GM18505 (cell line): ENCODE results near the gene AIP.

Experiments
- ATAC-seq: cut with Tn5 transposase; IDR thresholded peaks from one replicate; pipeline ENCODE4 v1.9.1; 2021; ENCODE audit not compliant: unreplicated experiment
- POLR2A ChIP-seq: IDR thresholded peaks from 4 replicates; pipeline ENCODE4 v1.6.1; 2011; ENCODE audit warnings: borderline replicate concordance; ENCODE audit not compliant: insufficient read depth, insufficient read length; ENCODE audit errors: extremely low read depth

AIP gene

GRCh38 chr11:67482827-67483798 is at the start of gene AIP:
AIP (plus strand) TSS chr11:67483026; CDS start chr11:67483159, 133 bp downstream.
- peak; percentile 63 for ATAC-seq

GRCh38 chr11:67433536-67434394 is 49.1 kb upstream of the AIP start:
- no peak for ATAC-seq
- no peak for TF ChIP-seq POLR2A

More at GRCh38 chr11:67482827-67483798, at the start of gene AIP:
- peak; percentile 74 for TF ChIP-seq POLR2A

GRCh38 chr11:67434395-67434881 is 48.4 kb upstream of the AIP start:
- no peak for ATAC-seq
- peak; percentile 77 for TF ChIP-seq POLR2A

GRCh38 chr11:67435031-67435726 is 47.6 kb upstream of the AIP start:
- no peak for TF ChIP-seq POLR2A
- no peak for ATAC-seq

- no peak for ATAC-seq
- peak; percentile 70 for TF ChIP-seq POLR2A
Measured at GRCh38 chr11:67435727-67436458, 46.9 kb upstream of the AIP start.

- ATAC-seq, result no peak
- TF ChIP-seq POLR2A, result peak; percentile 46
Measured at GRCh38 chr11:67436459-67437081, 46.3 kb upstream of the AIP start.

GRCh38 chr11:67437082-67437808 is 45.6 kb upstream of the AIP start, which contains the start of gene PTPRCAP:
PTPRCAP (minus strand) TSS chr11:67437682; CDS start chr11:67437619, 63 bp downstream.
- ATAC-seq, result no peak
- TF ChIP-seq POLR2A, result peak; percentile 97

- no peak for ATAC-seq
- TF ChIP-seq POLR2A, result no peak
Measured at GRCh38 chr11:67437809-67438157, 45.0 kb upstream of the AIP start.

- TF ChIP-seq POLR2A, result peak; percentile 62
Measured at GRCh38 chr11:67438158-67438902, 44.5 kb upstream of the AIP start.

GRCh38 chr11:67439321-67440228 is 43.3 kb upstream of the AIP start:
- ATAC-seq, result no peak
- TF ChIP-seq POLR2A, result no peak

More at GRCh38 chr11:67438158-67438902, 44.5 kb upstream of the AIP start:
- ATAC-seq, result no peak
